Inflammatory macrophage treated with lipopolysaccharide for 1 hour (primary cell): ENCODE results near the gene ASZ1.
A peak's percentile ranks its signal among the peaks of the same experiment; 100 is the strongest.
"Not testable (repeated sequence)": the region's sequence is repeated elsewhere in the genome, so short reads cannot be mapped to it uniquely, and the experiment has no call there.

Experiments
- DNase-seq, 2 donors: peaks; one replicate each; pipeline ENCODE4 v3.0.0-alpha.2; 2020 to 2022

ASZ1 gene, protein sequence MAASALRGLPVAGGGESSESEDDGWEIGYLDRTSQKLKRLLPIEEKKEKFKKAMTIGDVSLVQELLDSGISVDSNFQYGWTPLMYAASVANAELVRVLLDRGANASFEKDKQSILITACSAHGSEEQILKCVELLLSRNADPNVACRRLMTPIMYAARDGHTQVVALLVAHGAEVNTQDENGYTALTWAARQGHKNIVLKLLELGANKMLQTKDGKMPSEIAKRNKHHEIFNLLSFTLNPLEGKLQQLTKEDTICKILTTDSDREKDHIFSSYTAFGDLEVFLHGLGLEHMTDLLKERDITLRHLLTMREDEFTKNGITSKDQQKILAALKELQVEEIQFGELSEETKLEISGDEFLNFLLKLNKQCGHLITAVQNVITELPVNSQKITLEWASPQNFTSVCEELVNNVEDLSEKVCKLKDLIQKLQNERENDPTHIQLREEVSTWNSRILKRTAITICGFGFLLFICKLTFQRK

DNA sequence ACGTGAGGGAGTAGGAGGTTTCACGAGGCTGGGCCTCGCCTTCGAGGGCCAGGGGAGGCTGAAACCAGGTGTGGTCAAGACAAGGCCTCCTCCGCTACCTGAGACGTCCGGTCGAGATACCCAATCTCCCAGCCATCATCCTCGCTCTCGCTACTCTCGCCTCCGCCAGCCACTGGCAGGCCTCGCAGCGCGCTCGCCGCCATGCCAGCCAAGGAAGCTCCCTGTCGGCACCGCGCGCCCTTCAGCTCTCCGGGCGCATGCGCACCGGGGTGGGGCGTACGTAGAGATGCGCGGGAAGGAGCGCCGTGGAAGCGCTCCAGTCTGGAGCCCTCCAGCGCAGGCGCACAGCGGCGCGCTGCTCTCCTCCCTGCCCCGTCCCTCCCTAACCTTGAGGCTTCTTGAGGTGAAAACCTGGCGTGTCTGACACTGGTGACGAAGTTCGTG, at the start of gene ASZ1:
ASZ1 (minus strand) TSS at position 236 of the 444 bp plus-strand sequence; CDS start at position 203, 33 bp downstream.
- DNase-seq: no peak

DNA sequence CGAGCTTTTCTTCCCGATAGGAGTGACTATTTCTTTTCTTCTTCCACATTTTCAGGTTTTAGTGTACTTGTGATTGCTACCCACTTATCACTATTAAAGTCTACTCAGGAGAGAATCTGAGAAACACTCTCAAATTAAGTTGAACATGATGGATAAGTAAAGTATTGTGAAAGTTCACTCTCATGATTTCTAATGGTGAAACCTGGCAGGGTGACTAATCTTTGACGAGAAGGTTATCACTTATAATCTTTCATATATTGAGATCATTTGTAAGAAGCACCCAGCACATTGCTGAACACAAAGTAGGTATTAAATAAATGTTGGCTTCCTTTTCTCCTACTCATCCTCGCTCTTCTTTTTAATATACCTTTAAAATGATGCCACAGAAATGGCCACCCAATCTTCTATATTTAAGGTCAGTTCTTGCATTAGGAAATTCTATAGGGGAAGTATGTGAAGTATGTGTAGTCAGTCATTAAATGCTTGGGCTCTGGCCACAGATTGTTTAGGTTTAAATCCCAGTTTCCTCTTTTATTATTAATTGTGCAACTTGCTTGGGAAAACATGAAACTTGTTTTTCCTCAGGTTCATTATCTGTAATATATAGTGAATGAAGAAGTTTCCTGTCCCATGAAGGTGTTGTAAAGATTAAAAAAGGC, 49.4 kb upstream of the ASZ1 start:
- DNase-seq: peak in 1 of 2 donors; percentile 21

DNA sequence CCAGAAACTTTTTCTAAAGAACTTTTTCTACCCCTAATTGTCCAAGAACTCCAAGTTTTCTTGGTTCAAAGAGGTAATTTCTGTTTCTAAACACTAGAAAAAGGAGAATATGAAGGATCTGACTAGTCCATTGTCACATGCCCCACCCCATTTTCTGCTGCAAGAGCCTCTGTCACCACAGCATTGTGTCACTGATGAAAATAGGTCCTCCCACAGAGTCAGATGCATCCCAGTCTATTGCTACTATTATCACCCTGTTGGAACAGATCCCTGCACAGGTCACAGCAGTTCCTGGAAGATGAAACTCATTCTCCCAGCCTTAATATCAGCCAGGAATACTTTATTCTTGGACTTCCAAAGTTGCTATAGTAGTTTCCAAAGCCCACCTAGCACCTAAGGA, 45.0 kb upstream of the ASZ1 start:
- DNase-seq: peak; percentile 18 to 62

DNA sequence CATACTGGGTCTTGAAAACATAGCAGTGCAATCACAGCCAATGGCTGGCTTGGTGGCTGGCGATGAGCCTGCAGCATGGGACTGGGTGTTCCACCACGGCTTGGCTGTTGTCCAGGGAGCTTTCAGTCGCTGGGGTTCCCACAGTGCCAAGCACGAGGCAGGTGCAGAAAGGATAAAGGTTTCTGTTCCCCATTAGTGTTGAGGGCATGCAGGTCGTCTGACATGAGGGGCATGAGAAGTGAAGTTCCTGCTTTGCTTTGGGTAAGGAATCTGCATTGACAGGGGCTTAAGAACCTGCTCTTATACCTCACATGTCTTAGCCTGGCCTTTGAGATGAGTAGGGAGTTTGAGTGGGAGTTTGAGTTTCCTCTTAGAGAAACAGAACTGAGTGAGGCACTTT, 43.5 kb upstream of the ASZ1 start:
- DNase-seq: peak in 1 of 2 donors; percentile 25

DNA sequence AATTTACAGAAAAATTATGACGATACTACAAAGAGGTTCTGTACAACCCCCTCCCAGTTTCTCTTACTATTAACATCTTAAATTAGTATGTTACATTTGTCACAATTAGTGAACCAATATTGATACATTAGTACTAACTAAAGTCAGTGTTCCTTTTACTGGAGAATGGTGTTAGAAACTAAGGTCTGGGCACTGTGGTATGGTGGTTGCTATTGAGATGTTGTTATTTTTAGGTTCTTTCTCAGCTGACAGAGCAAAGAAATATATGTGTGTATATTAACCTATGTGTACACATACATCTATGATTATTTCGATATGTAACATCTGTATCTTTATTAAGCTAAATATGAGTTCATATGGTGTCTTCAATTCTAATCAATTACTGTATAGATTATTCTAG, 40.9 kb upstream of the ASZ1 start:
- no peak for DNase-seq

DNA sequence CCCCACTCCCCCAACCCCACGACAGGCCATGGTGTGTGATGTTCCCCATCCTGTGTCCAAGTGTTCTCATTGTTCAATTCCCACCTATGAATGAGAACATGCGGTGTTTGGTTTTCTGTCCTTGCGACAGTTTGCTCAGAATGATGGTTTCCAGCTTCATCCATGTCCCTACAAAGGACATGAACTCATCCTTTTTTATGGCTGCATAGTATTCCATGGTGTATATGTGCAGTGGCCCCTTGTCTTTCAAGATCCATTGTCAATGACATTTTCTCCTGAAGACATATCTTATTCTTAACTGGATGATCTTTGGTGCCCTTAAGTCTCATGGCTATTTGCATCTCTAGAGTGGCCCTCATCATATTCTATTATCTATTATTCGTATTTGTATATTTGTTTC, 33.5 kb upstream of the ASZ1 start:
- DNase-seq: not testable (repeated sequence)

DNA sequence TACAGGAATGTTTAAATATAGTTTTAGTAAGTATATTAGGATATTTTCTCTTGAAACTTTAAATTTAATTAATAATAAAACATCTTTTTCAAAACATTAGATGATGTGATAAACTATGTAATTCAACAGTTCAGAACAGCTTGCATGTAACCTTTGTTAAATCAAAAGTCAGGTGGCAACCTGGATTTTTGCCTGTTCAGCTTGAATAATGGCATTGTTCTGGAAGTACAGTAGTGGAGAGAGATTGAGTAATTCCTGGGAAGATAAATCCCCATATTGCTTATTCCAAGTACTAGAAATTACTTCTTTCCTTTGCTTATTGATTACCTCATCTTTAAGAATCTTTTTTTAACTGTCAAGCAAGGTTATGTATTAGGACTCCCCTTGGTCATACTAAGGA, 32.4 kb upstream of the ASZ1 start:
- DNase-seq: no peak

DNA sequence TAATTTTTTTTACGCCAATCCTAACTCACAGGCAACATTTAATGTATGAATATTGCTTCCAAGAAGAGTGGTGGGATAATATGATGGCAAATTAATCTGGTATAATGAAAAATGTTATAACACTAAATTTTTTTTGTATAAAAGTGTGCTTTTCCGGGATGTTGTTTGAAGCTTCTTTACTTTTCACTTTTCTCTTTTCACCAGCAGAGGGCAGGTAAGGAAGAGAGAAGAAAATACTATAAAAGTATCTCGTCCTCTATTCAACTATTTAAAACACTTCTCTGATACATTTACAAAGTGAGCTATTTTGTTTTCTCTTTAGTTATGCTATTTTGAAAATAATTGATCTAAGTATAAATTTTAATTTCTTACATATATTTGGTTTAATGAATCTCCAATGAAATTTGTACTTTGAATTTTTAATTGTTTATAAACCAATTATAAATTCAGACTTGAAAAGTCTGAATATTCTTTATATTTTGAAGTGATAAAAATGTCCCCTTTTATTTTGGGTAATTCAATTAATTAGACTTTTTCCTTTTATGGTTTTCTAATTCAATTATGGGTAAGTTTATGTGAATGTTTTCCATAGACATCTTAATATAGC, 31.8 kb upstream of the ASZ1 start:
- DNase-seq: peak; percentile 16 to 22

DNA sequence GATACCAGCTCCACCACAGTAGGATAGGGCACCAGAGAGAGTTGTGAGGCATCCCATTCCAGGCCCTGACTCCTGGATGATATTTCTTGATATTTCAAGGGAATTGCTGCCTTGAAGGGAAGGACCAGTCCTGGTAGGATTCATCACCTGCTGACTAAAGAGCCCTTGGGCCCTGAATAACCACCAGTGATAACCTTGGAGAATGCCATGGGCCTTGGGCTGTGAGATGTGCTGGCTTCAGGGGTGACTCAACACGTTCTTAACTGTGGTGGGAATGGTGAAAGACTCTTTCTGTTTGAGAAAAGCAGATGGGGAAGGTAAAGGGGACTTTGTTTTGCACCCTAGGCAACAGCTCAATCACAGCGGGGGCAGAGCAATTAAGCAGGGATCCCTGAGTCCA, 21.4 kb upstream of the ASZ1 start:
- DNase-seq: no peak

DNA sequence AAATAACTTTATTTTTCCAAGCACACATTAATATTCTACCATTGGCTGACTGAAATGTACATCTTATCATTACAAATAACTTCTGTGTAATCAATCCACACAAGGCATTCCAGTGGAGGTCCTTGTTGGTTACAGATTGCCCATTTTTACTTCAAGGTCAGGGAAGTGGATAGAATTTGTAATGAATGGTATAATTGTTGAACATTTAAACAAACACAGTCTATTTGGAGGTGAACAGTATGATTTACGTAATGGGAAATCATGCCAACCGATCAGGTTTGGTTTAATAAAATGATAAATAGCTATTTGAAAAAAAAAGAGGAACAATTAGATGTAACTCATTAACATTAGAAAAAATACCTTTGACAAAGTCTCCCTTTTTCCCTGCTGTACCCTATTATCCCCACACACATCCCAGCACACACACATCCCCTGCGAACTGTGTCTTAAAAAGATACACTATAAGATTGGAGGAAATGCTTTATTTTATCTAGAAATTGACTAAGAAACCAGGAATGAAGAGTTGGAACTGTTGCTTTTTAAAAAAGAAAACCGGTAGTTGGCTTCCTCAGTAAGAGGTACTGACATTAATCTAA, 19.0 kb upstream of the ASZ1 start:
- no peak for DNase-seq

DNA sequence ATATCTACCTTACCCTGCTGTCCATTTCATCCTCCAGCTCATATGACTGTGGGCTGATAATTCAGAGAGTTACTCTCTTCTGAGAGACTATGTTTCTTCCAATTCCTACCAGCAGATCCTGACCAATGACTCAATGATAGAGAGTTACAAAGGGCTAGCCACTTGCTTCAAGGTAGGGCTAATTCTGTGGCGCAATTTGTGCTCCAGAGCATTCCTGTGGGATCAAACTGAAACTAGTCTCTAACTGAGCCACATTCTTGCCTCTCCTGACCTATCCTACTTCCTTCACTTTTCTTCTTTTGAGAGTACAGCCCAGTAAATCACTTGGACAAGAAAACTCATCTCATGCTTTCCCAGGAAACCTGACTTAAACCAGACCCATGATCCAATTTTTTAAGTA, 17.9 kb upstream of the ASZ1 start:
- DNase-seq: no peak

DNA sequence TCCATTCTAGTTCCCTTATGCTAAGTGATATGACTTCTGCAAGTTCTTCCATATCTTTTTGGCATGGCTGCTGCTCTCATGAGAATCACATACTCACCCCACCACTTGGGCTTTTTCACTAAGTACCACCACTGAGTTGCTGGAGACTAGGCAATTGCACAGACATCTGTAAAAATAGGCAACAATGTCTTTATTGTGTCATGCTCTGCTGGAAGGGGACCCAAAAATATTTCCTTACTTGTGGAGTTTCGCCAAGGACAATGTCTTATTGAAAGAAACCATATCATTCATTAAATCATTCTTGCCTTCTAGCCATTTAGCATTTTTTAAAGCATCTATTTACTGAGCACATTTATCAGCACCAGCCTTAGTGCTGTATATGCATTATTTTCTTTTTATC, 17.4 kb upstream of the ASZ1 start:
- no peak for DNase-seq

DNA sequence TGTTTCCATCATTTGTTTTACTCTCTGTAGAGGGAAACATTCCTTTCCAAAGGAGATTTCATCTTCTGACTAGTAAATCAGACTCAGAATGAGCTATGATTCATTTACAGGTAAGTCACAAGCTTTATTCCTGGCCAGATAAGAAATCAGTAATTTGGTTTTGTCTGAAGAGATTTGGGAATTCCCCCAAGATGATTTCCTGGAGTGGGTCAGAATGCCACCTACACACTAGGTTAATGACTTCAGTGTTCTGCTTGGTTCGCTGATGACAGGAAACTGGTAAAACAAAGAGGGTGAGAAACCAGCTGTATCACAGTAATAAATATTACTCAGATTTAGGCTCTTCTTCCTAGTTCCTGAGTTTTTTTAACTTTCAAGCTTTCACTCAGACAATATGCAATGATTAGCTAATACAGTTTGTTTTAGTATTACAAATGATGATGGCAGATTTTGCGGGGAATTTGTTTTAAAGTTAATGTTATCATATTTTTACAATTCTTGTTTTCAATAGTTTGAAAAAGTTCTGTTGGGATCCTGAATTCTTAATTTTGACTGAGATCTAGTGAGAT, 8.3 kb upstream of the ASZ1 start:
- peak in 1 of 2 donors; percentile 4 for DNase-seq

DNA sequence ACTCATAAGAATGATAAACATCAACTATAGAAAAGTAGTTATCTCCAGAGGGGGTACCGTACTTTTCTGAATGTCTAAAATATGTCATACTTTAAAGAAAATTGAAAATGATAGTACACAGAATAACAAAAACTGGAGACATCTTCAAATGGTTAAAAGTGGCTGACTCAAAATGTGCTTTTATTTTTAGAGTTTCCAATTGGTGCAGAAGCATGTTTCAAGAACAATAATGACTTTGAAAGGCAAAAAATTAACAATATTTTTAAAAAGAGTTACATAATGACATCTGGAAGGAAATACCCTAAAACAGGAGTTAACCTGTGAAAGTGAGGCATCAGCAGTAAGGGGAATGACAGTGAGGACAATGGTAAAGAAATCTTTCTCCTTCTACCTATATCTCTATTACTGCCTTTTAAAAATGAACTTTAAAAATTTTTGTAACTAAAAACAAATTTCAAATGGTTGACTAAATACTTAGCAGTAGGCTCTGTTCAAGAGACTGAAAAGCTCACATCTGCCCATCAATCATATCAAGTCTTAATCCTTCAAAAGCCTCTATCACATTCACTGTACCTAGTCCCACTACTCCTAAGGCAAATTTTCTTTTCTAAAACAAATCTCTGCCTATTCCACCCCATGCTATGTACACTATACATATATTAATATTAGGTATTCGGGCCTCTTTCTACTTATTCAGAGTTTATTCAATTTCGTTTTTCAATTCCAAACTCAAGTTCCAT, 3.0 kb downstream of the ASZ1 start:
- DNase-seq: no peak

DNA sequence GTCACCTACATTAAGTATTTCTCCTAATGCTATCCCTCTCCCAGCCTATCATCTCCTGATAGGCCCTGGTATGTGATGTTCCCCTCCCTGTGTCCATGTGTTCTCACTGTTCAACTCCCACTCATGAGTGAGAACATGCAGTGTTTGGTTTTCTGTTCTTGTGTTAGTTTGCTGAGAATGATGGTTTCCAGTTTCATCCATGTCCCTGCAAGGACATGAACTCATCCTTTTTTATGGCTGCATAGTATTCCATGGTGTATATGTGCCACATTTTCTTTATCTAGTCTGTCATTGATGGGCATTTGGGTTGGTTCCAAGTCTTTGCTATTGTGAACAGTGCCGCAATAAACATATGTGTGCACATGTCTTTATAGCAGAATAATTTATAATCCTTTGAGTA, 12.7 kb downstream of the ASZ1 start:
- not testable (repeated sequence) for DNase-seq

DNA sequence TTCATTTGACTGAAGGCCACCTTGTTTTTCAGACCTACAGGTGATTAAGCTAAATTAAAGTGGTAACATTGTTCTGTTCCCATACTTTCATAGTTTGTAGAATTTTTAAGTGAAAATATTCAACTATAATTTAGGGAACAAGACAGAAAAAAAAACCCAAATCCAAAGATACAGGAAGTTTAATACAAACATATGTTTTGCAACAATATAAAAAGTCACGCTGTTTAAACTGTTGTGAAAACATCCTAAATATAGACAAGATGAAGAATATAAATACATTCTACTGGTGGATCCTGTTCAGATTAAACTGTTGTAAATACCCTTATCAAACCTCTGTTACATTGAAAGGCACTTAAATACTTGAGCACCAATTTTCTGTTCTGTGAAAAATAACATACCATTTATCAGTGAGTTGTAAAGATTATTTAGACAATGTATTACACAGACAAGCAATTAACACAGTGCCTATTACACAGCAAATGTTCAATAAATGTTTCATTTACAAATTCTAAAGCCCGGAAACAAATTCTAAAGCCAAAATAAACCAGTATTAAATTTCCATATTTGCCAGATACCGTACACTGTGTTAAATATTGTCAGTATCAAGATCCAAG, 14.2 kb downstream of the ASZ1 start:
- peak; percentile 7 to 34 for DNase-seq

DNA sequence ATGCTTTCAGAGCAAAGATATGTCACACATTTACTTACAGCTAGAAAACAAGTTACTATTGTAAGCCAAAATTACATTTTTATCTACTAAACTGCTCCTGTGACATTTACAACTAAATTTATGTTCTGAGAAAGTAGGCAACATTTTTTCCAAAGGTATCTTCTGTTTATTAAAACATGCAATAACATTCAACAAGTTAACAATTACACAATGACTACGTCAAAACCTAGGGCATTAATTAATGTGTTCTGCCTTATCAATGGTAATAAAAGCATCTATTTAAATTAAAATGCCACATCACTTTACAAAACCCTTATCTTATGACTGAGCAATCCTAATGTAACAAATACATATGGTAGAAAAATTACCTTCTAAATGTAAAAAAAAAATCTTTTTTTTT, 14.9 kb downstream of the ASZ1 start:
- no peak for DNase-seq

DNA sequence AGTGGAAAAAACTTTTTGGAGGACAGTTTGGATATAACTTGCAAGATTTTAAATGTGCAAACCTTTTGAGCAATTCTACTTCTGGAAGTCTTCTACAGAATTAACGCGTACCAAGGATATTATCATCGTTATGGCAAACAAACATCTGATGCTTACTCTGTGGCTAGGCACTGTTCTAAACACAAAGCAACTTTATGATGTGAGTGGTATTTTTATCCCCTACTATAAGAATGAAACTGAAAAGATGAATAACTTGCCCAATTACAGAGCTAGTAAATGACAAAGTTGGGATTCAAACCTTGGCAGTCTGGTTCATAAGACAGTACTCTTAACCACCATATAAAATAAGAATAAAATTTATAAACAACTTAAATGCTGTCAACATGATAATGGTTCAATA, 15.8 kb downstream of the ASZ1 start:
- no peak for DNase-seq

DNA sequence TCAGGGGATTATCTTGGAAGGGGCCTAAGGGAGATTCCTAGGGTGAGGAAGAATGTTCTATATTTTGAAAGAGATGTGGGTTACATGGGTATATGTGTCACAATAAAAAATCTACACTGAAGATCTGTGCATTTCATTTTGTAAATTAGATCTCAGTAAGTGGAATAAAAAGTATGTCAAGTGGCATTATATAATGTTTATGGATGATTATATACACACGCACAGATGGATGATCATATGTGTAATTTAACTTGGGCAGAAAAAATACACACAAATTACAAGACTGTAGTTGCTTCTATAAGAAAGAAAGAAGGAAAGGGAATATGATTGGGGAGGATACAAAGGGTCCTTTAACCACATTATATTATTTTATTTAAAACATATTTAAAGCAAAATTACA, 18.5 kb downstream of the ASZ1 start:
- DNase-seq: no peak

DNA sequence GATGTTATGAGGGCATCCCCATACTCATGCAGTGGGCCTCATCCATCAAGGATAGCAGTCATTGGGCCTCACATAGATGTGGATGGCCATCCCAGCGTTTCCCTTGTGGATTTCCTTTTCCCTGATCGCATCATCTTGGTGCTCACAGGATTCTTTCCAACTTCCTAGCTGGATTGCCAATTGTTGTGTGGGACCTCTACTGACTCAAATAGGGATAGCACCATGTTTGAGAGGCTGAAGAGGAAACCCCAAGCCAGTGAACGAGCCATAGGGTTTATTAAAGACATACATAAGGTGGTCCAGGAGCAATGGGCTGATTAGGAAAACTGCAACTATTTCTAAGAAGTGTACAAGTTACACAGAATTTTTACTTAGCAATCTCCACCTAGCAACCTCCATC, 21.8 kb downstream of the ASZ1 start:
- no peak for DNase-seq

DNA sequence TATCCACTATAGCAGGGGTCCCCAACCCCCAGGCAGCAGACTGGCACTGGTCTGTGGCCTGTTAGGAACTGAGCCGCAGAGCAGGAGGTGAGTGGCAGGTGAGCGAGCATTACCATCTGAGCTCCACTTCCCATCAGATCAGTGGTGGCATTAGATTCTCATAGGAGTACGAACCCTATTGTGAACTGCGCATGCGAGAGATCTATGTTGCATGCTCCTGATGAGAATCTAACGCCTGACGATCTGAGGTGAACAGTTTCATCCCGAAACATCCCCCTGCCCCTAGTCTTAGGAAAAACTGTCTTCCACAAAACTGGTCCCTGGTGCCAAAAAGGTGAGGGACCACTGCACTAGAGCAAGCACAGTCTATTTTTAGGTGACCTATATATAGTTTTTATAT, 23.6 kb downstream of the ASZ1 start:
- no peak for DNase-seq

DNA sequence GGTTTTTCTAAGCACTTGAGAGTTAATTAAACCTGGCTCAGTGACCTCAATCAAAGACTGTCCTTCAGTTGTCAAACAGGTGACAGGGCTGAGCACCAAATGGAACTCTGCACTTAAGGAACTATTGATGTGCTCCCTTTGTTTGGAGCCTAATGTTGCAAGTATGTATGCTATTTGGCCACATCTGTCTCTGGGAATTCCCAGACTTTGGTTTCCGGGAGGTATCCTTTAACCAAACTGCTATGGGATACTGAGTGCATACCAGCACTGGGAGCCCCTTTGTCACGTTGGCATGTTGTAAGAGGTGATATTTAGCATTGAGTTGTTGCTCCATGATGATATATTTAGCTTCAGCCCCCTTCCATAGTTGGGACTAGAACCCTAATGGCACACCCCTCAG, 25.2 kb downstream of the ASZ1 start:
- DNase-seq: no peak
